Panc1 (cell line): ENCODE results near the gene MFGE8.

ENCODE experiments used
- POLR2AphosphoS5 ChIP-seq: IDR thresholded peaks from 2 replicates; pipeline ENCODE4 v1.6.1; 2012; ENCODE audit warnings: mild to moderate bottlenecking, low read depth, low read length, moderate library complexity
- TCF7L2 ChIP-seq: IDR thresholded peaks from 2 replicates; pipeline ENCODE4 v1.6.1; 2011; ENCODE audit warnings: mild to moderate bottlenecking, low read depth, low read length, inconsistent platforms
- TF ChIP-seq, protein P1 (sequence below): fragments of 450-650 bp; IDR thresholded peaks from 2 replicates; pipeline ENCODE4 v1.5.1; 2017; ENCODE audit warnings: mild to moderate bottlenecking

DNA sequence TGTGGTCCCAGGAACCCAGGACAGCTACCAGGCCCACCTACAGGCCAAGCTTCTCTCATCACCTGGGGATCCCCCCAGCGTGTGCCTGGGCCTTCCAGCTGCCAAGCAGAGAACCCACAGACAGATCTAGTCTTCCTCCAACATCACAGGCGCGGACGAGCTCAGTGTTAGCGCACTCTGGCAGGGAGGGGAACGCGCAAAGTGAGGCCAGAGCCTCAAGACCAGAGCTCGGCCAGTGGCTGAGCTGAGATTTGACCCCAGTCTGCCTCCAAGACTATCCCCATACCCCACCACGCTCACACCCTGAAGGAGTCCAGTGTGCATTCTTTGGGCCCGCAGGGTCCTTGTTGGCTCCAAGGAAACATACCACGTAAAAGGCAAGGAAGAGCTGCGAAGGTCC, 5.1 kb downstream of the MFGE8 start:
- no peak for TF ChIP-seq POLR2AphosphoS5
- TF ChIP-seq, protein P1, sequence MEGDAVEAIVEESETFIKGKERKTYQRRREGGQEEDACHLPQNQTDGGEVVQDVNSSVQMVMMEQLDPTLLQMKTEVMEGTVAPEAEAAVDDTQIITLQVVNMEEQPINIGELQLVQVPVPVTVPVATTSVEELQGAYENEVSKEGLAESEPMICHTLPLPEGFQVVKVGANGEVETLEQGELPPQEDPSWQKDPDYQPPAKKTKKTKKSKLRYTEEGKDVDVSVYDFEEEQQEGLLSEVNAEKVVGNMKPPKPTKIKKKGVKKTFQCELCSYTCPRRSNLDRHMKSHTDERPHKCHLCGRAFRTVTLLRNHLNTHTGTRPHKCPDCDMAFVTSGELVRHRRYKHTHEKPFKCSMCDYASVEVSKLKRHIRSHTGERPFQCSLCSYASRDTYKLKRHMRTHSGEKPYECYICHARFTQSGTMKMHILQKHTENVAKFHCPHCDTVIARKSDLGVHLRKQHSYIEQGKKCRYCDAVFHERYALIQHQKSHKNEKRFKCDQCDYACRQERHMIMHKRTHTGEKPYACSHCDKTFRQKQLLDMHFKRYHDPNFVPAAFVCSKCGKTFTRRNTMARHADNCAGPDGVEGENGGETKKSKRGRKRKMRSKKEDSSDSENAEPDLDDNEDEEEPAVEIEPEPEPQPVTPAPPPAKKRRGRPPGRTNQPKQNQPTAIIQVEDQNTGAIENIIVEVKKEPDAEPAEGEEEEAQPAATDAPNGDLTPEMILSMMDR = no peak
- no peak for TF ChIP-seq TCF7L2
